CD14-positive monocyte (primary cell): ENCODE measurements around the gene BAD. TPM values are rescaled to one million over a fixed set of nuclear protein-coding genes. Genes with fewer than 3 reads are reported as not detected.
A peak's percentile ranks its signal among the peaks of the same experiment; 100 is the strongest.

Source experiments
- DNase-seq, 3 donors: peaks; one replicate each; pipeline ENCODE4 v3.0.0-alpha.2; 2011 to 2022
- H2AFZ ChIP-seq: 2 replicates; pipeline ENCODE4 v1.6.0; 2012; ENCODE audit warnings: mild to moderate bottlenecking, low read depth, low read length, inconsistent platforms; ENCODE audit not compliant: insufficient read depth, poor library complexity, severe bottlenecking
- H3K27ac ChIP-seq, 2 donors: 1 replicate in 1 of 2; 2 replicates in 1 of 2; pipeline ENCODE4 v1.5.1; 2012 to 2013; ENCODE audit warnings: low read length in 2 of 2, control low read depth in 1 of 2, inconsistent platforms in 1 of 2, low read depth in 1 of 2, mild to moderate bottlenecking in 1 of 2
- H3K27me3 ChIP-seq, 2 donors: one replicate each; pipeline versions ENCODE4 v1.6.0 to v1.6.1; 2011 to 2013; ENCODE audit warnings: low read length in 2 of 2; ENCODE audit not compliant: control insufficient read depth in 2 of 2, insufficient read depth in 2 of 2
- H3K36me3 ChIP-seq, 2 donors: replicated peaks in 1 of 2; 1 replicate in 1 of 2; 2 replicates in 1 of 2; pipeline versions ENCODE4 v1.5.1 to v1.6.1; 2012 to 2013; ENCODE audit warnings: low read length in 2 of 2, control low read depth in 1 of 2, inconsistent platforms in 1 of 2, mild to moderate bottlenecking in 1 of 2; ENCODE audit not compliant: insufficient read depth in 2 of 2, control insufficient read depth in 1 of 2
- H3K4me1 ChIP-seq, 2 donors: 1 replicate in 1 of 2; 2 replicates in 1 of 2; pipeline versions ENCODE4 v1.5.1 to v1.6.1; 2012 to 2013; ENCODE audit warnings: low read length in 2 of 2, control low read depth in 1 of 2, inconsistent platforms in 1 of 2, mild to moderate bottlenecking in 1 of 2, moderate library complexity in 1 of 2; ENCODE audit not compliant: insufficient read depth in 2 of 2, control insufficient read depth in 1 of 2
- H3K4me2 ChIP-seq: replicated peaks from 2 replicates; pipeline ENCODE3; 2012; ENCODE audit warnings: low read length, moderate library complexity, mild to moderate bottlenecking; ENCODE audit not compliant: poor library complexity, severe bottlenecking; ENCODE audit errors: extremely low read depth
- H3K4me3 ChIP-seq, 3 experiments: fragments of 200-600 bp in 1 of 3; sonication (generic) in 1 of 3; replicated peaks in 1 of 3; 1 replicate in 2 of 3; 2 replicates in 1 of 3; pipeline ENCODE4 v1.5.1; 2011 to 2013; ENCODE audit warnings: low read length in 3 of 3, mild to moderate bottlenecking in 3 of 3, control low read depth in 2 of 3, low read depth in 2 of 3, inconsistent platforms in 1 of 3, moderate library complexity in 1 of 3
- H3K79me2 ChIP-seq: 2 replicates; pipeline ENCODE4 v1.6.0; 2012; ENCODE audit warnings: mild to moderate bottlenecking, control low read depth, inconsistent platforms, low read length, moderate library complexity; ENCODE audit not compliant: insufficient read depth
- H3K9ac ChIP-seq: 2 replicates; pipeline ENCODE4 v1.6.0; 2017; ENCODE audit warnings: low read length, mild to moderate bottlenecking; ENCODE audit not compliant: insufficient read depth, poor library complexity, severe bottlenecking
- H3K9me3 ChIP-seq, 2 donors: replicated peaks in 1 of 2; 1 replicate in 1 of 2; 2 replicates in 1 of 2; pipeline versions ENCODE4 v1.5.1 to v1.6.1; 2012 to 2013; ENCODE audit warnings: low read length in 2 of 2, control low read depth in 1 of 2; ENCODE audit not compliant: control insufficient read depth in 1 of 2, insufficient read depth in 1 of 2
- H4K20me1 ChIP-seq: 2 replicates; pipeline ENCODE4 v1.6.0; 2012; ENCODE audit warnings: mild to moderate bottlenecking, low read length, control low read depth, moderate library complexity; ENCODE audit not compliant: insufficient read depth
- H3K27ac Mint-ChIP-seq, 7 donors: one replicate each; pipeline ENCODE4 v1.8.0; 2020; ENCODE audit warnings: mild to moderate bottlenecking in 7 of 7, mixed read lengths in 7 of 7, moderate library complexity in 6 of 7, inconsistent platforms in 2 of 7
- H3K27me3 Mint-ChIP-seq, 3 donors: one replicate each; pipeline ENCODE4 v1.8.0; 2021 to 2022; ENCODE audit warnings: low read depth in 3 of 3, mild to moderate bottlenecking in 3 of 3, mixed read lengths in 3 of 3, moderate library complexity in 3 of 3, inconsistent platforms in 1 of 3
- H3K36me3 Mint-ChIP-seq, 2 donors: one replicate each; pipeline ENCODE4 v1.8.0; 2020; ENCODE audit warnings: mixed read lengths in 2 of 2, inconsistent platforms in 1 of 2, mild to moderate bottlenecking in 1 of 2
- H3K4me1 Mint-ChIP-seq: one replicate; pipeline ENCODE4 v1.8.0; 2020; ENCODE audit warnings: mild to moderate bottlenecking, mixed read lengths
- H3K4me3 Mint-ChIP-seq, 2 donors: one replicate each; pipeline ENCODE4 v1.8.0; 2020; ENCODE audit warnings: mild to moderate bottlenecking in 2 of 2, mixed read lengths in 2 of 2, moderate library complexity in 1 of 2
- H3K9me3 Mint-ChIP-seq, 7 donors: one replicate each; pipeline ENCODE4 v1.8.0; 2020 to 2022; ENCODE audit warnings: mixed read lengths in 7 of 7, mild to moderate bottlenecking in 6 of 7, moderate library complexity in 6 of 7, inconsistent platforms in 2 of 7
- CTCF ChIP-seq: fragments of 200-600 bp; IDR thresholded peaks from one replicate; pipeline ENCODE4 v1.8.0; 2022; ENCODE audit warnings: antibody characterized with exemption, mild to moderate bottlenecking
- WGBS: methylation state at CpG from one replicate; pipeline ENCODE4 v1.1.5; 2013; ENCODE audit warnings: missing lambda C conversion rate; ENCODE audit not compliant: insufficient coverage; 5-methylcytosine and 5-hydroxymethylcytosine counted together
- intact Hi-C, 2 donors: fragments of 100-400 bp; cut with micrococcal nuclease; formaldehyde crosslinking; loops; one replicate each; pipeline versions ENCODE4 v1.15.0 to v1.15.1; 2023
- polyA plus RNA-seq, 3 donors: library from polyadenylated mRNA; depleted of rRNA in 1 of 3; unstranded in 2 of 3; stranded (reverse) in 1 of 3; fragments of 300-500 nt in 2 of 3; fragments of >200 nt in 1 of 3; fragmentation: Illumina TruSeq in 2 of 3; gene quantifications; 1 replicate in 2 of 3; 2 replicates in 1 of 3; pipeline ENCODE4 v1.2.3, GENCODE V29; 2012 to 2021

The BAD gene
- polyA plus RNA-seq, 3 donors: 21.1 to 63.2 (median 48.7) TPM

- TF ChIP-seq CTCF: no peak
- peak in 2 of 3 donors; percentile 98 to 99 for DNase-seq
- Mint-ChIP-seq H3K36me3 (peaks cover 22 to 24% of the 10 kb centered on the region in 2 donors), H3K27me3 (peaks cover 0 to 5% (median 0%) of the 10 kb centered on the region in 3 donors), H3K4me3 (peak overlapping the region; percentile 87 to 92), H3K27ac (peak overlapping the region; percentile 100), H3K9me3 (no peaks in the 10 kb centered on the region), H3K4me1 (peaks cover 61% of the 10 kb centered on the region)
- intact Hi-C loops: loop anchor here (2.0 to 5.0 kb wide), 4 partner anchors 14 to 64 kb away; partner anchors contain the start of genes FERMT3 (in 2 of the 2), CATSPERZ (in 1 of the 2), ESRRA (in 1 of the 2) and NUDT22 (in 1 of the 2)
- H3K9ac ChIP-seq: peak overlapping the region; percentile 95
- H3K27me3 ChIP-seq: no peaks in the 10 kb centered on the region
- H3K79me2 ChIP-seq: peaks cover 39% of the 10 kb centered on the region
- H3K9me3 ChIP-seq: no peaks in the 10 kb centered on the region
- peak overlapping the region; percentile 43 for H2AFZ ChIP-seq
- peak overlapping the region; percentile 38 to 84 (median 41) for H3K4me3 ChIP-seq
- H3K27ac ChIP-seq: peak overlapping the region; percentile 96 to 100
- H4K20me1 ChIP-seq: no peaks in the 10 kb centered on the region
- H3K4me1 ChIP-seq: peaks cover 66 to 76% of the 10 kb centered on the region in 2 donors
- peak overlapping the region; percentile 99 for H3K4me2 ChIP-seq
- 0% methylated on average over 21 of the region's 24 CpGs for WGBS
- peaks cover 10 to 12% of the 10 kb centered on the region in 2 donors for H3K36me3 ChIP-seq
Observed at GRCh38 chr11:64241241-64241490, 43.3 kb downstream of the BAD start.

GRCh38 chr11:64240435-64241240, 43.8 kb downstream of the BAD start, which contains the start of gene FKBP2:
Gene FKBP2 (plus strand): TSS chr11:64241095. CDS start chr11:64242388, 1,293 bp downstream.
- Mint-ChIP-seq H3K4me3 (peak within 1 kb of the TSS; percentile 87 to 92), H3K27ac (peak within 1 kb of the TSS; percentile 100), H3K36me3 (peaks cover 22 to 24% of the 10 kb centered on the region in 2 donors), H3K4me1 (peaks cover 57% of the 10 kb centered on the region), H3K27me3 (peaks cover 0 to 5% (median 0%) of the 10 kb centered on the region in 3 donors), H3K9me3 (no peaks in the 10 kb centered on the region)
- peak; percentile 98 to 99 (median 99) for DNase-seq
- WGBS: 1% methylated on average over 50 of the region's 58 CpGs
- H3K79me2 ChIP-seq: peaks cover 33% of the 10 kb centered on the region
- H3K9me3 ChIP-seq: no peaks in the 10 kb centered on the region
- H3K27ac ChIP-seq: peak within 1 kb of the TSS; percentile 96 to 100
- peaks cover 61 to 75% of the 10 kb centered on the region in 2 donors for H3K4me1 ChIP-seq
- intact Hi-C loops: loop anchor here (2.0 to 5.0 kb wide), 4 partner anchors 14 to 64 kb away; partner anchors contain the start of genes FERMT3 (in 2 of the 2), CATSPERZ (in 1 of the 2), ESRRA (in 1 of the 2) and NUDT22 (in 1 of the 2)
- H3K9ac ChIP-seq: peak within 1 kb of the TSS; percentile 95
- no peak for TF ChIP-seq CTCF
- peak within 1 kb of the TSS; percentile 99 for H3K4me2 ChIP-seq
- peak within 1 kb of the TSS; percentile 54 to 84 (median 81) for H3K4me3 ChIP-seq
- peak within 1 kb of the TSS; percentile 43 for H2AFZ ChIP-seq
- no peaks in the 10 kb centered on the region for H4K20me1 ChIP-seq
- no peaks in the 10 kb centered on the region for H3K27me3 ChIP-seq
- peaks cover 10 to 12% of the 10 kb centered on the region in 2 donors for H3K36me3 ChIP-seq
